ENCODE results near the gene SUN2.

The SUN2 gene

DNA sequence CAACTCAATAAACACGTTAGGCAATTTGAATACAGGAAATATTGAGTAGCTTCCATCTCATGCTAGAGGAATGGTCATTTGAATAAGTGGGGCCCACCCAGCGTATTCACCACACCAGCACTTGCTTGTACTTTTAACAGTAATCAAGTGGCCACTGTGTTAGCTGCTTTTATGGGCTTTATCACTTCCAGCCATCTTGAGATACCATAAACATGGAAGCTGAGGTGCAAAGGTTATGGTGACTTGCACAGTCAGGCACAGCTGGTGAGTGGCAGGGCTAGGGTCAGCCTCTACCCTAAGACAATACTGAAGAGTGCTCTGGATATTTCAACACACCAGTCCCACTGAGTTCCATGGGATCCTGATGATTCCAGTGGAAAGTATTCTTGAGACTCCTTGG is 61.7 kb downstream of the SUN2 start:
- TF ChIP-seq, protein P1, sequence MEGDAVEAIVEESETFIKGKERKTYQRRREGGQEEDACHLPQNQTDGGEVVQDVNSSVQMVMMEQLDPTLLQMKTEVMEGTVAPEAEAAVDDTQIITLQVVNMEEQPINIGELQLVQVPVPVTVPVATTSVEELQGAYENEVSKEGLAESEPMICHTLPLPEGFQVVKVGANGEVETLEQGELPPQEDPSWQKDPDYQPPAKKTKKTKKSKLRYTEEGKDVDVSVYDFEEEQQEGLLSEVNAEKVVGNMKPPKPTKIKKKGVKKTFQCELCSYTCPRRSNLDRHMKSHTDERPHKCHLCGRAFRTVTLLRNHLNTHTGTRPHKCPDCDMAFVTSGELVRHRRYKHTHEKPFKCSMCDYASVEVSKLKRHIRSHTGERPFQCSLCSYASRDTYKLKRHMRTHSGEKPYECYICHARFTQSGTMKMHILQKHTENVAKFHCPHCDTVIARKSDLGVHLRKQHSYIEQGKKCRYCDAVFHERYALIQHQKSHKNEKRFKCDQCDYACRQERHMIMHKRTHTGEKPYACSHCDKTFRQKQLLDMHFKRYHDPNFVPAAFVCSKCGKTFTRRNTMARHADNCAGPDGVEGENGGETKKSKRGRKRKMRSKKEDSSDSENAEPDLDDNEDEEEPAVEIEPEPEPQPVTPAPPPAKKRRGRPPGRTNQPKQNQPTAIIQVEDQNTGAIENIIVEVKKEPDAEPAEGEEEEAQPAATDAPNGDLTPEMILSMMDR (IDR thresholded peaks at IDR 0.05; ENCODE audit: low read length), result no peak
- TF ChIP-seq EZH2 (optimal IDR thresholded peaks at IDR 0.05; ENCODE audit: low read depth, low read length), result no peak
- TF ChIP-seq EZH2phosphoT487 (IDR thresholded peaks at IDR 0.05; ENCODE audit: low read length), result no peak
- no peaks in the 10 kb centered on the region for H4K20me1 ChIP-seq (ENCODE audit: insufficient read depth, low read length)
- H3K27ac ChIP-seq (ENCODE audit: low read length), result no peak overlapping the region
- no peaks in the 10 kb centered on the region for H3K9me2 ChIP-seq (replicated peaks; ENCODE audit: insufficient read depth, low read length)
- no peak overlapping the region for H3K4me3 ChIP-seq (ENCODE audit: low read length)
- no peaks in the 10 kb centered on the region for H3K9me3 ChIP-seq (replicated peaks; ENCODE audit: insufficient read depth, low read length)
- H3K27me3 ChIP-seq (replicated peaks; ENCODE audit: insufficient read depth, low read length), result no peaks in the 10 kb centered on the region
- H3K9ac ChIP-seq (ENCODE audit: low read length), result no peak overlapping the region
- peaks cover 8% of the 10 kb centered on the region; the same call in 1 of the 2 replicates for H3K4me1 ChIP-seq (ENCODE audit: low read length)
- no peak overlapping the region for H3K4me2 ChIP-seq (ENCODE audit: low read depth, low read length)
- peaks cover 3% of the 10 kb centered on the region; the same call in 1 of the 2 replicates for H3F3A ChIP-seq (ENCODE audit: insufficient read depth, low read length)
- no peak for DNase-seq
- no peak overlapping the region for H2AFZ ChIP-seq (ENCODE audit: low read length)
- no peaks in the 10 kb centered on the region for H3K36me3 ChIP-seq (replicated peaks; ENCODE audit: insufficient read depth, low read length)
- peaks cover 65% of the 10 kb centered on the region for H3K79me2 ChIP-seq (ENCODE audit: low read length)

DNA sequence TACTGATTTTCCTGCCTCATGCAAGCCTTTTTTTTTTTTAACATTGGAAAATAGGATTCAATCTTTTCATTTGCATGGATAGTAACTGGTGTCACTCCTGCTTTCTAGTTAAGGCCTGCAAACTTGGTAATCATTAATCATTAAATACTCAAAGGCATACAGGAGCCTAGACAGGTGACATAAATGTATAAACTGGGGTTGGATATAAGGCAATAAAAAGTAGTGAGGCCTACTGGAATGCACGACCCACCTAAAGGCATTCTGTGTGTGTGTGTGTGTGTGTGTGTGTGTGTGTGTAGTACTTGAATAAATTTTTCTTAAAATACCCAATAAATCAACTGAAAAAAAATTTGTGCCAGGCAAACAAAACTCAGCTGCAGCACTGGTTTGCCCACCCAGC is 66.1 kb downstream of the SUN2 start:
- H3K9me3 ChIP-seq (replicated peaks; ENCODE audit: insufficient read depth, low read length), result no peaks in the 10 kb centered on the region
- no peaks in the 10 kb centered on the region for H3K27me3 ChIP-seq (replicated peaks; ENCODE audit: insufficient read depth, low read length)
- no peak overlapping the region for H2AFZ ChIP-seq (ENCODE audit: low read length)
- peaks cover 3% of the 10 kb centered on the region; the same call in 1 of the 2 replicates for H3F3A ChIP-seq (ENCODE audit: insufficient read depth, low read length)
- H3K36me3 ChIP-seq (replicated peaks; ENCODE audit: insufficient read depth, low read length), result no peaks in the 10 kb centered on the region; the same call in 1 of the 2 replicates
- H3K4me3 ChIP-seq (ENCODE audit: low read length), result no peak overlapping the region
- no peaks in the 10 kb centered on the region for H4K20me1 ChIP-seq (ENCODE audit: insufficient read depth, low read length)
- H3K9me2 ChIP-seq (replicated peaks; ENCODE audit: insufficient read depth, low read length), result no peaks in the 10 kb centered on the region
- no peaks in the 10 kb centered on the region for H3K4me1 ChIP-seq (ENCODE audit: low read length)
- no peak for DNase-seq
- no peak overlapping the region for H3K9ac ChIP-seq (ENCODE audit: low read length)
- H3K79me2 ChIP-seq (ENCODE audit: low read length), result peaks cover 27% of the 10 kb centered on the region
- TF ChIP-seq, protein P1 (IDR thresholded peaks at IDR 0.05; ENCODE audit: low read length), result no peak
- TF ChIP-seq EZH2phosphoT487 (IDR thresholded peaks at IDR 0.05; ENCODE audit: low read length), result no peak
- TF ChIP-seq EZH2 (optimal IDR thresholded peaks at IDR 0.05; ENCODE audit: low read depth, low read length), result no peak
- no peak overlapping the region for H3K4me2 ChIP-seq (ENCODE audit: low read depth, low read length)
- no peak overlapping the region for H3K27ac ChIP-seq (ENCODE audit: low read length)

DNA sequence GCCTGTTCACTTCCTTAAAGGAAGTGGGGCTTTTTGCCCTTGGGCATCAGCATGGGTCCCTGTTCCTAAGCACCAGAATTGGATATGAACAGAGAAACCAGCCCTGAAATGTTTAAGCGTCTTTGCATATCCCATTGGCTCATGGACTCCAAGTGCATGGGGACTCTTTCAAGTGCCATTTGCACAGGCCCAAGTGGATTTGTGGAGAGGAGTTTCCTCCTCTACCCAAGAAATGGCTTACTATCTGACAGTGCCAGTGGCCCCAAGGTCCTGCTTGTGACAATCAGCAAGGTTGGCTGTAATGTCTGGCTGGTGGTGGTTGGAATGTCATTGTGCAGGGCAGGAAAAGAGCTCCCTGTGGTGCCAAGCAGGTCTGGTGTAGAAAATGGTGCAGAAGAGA is 70.0 kb downstream of the SUN2 start:
- H3F3A ChIP-seq (ENCODE audit: insufficient read depth, low read length), result peaks cover 3% of the 10 kb centered on the region; the same call in 1 of the 2 replicates
- no peak overlapping the region for H3K4me3 ChIP-seq (ENCODE audit: low read length)
- TF ChIP-seq EZH2 (optimal IDR thresholded peaks at IDR 0.05; ENCODE audit: low read depth, low read length), result no peak
- TF ChIP-seq, protein P1 (IDR thresholded peaks at IDR 0.05; ENCODE audit: low read length), result no peak
- no peak for TF ChIP-seq EZH2phosphoT487 (IDR thresholded peaks at IDR 0.05; ENCODE audit: low read length)
- no peak overlapping the region for H2AFZ ChIP-seq (ENCODE audit: low read length)
- no peak overlapping the region for H3K27ac ChIP-seq (ENCODE audit: low read length)
- peaks cover 27% of the 10 kb centered on the region for H3K79me2 ChIP-seq (ENCODE audit: low read length)
- H3K4me1 ChIP-seq (ENCODE audit: low read length), result peaks cover 6% of the 10 kb centered on the region; the same call in 1 of the 2 replicates
- H3K9me2 ChIP-seq (replicated peaks; ENCODE audit: insufficient read depth, low read length), result no peaks in the 10 kb centered on the region
- H3K4me2 ChIP-seq (ENCODE audit: low read depth, low read length), result no peak overlapping the region
- no peaks in the 10 kb centered on the region for H3K27me3 ChIP-seq (replicated peaks; ENCODE audit: insufficient read depth, low read length)
- no peak for DNase-seq
- peaks cover 8% of the 10 kb centered on the region; the same call in 1 of the 2 replicates for H3K36me3 ChIP-seq (replicated peaks; ENCODE audit: insufficient read depth, low read length)
- no peaks in the 10 kb centered on the region for H3K9me3 ChIP-seq (replicated peaks; ENCODE audit: insufficient read depth, low read length)
- no peak overlapping the region for H3K9ac ChIP-seq (ENCODE audit: low read length)
- no peaks in the 10 kb centered on the region for H4K20me1 ChIP-seq (ENCODE audit: insufficient read depth, low read length)

All from MM.1S (cell line).